ENCODE measurements around the gene COL23A1. TPM values are rescaled to one million over a fixed set of nuclear protein-coding genes. Genes with fewer than 3 reads are reported as not detected.

COL23A1 gene
- total and polyA plus RNA-seq, 2 of the 8 experiments (the other 6 are each of a cell fraction or from before 2014, with no cell fraction given), result 3.1 to 4.7 TPM

DNA sequence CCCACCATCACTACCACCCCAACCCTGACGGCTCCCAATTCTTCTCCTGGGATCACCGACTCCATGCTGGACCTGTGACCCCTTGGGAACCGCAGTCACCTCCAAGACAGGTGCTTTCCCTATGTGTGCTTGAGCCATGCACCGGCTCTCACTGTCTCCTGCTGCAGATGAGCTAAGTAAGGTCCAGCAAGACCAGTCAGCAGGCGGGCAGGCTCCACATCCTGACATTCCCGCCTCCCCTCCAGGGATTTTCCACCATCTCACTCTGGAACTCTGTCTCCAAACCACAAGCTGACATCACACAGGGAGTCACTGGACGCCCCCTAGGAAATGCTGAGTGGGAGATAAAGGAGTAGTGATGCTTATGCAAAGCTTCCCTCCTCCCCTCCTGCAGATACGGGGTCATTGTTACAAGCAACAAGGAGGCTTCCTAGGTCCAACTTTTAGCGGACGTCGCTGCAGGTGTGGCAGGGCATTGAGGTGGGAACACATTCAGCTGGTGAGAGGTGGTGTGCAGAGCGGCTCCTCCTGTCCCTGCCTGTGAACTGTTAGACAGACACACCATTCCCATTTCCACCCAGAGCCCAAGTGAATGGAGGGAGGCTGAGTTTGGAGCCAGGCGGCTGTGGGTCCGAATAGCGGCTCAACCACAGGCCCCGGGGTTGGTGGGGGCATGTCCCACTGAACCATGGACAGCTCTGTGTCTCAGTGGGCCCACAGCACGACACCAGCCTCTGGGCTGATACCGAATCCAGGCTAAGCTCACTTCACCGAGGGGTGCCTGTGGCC, 228.3 kb downstream of the COL23A1 start:
- Histone ChIP-seq H3K9me3 (ENCODE audit: insufficient read depth in 2 of 2, low read depth in 1 of 2, low read length in 1 of 2) (no peaks in the 10 kb centered on the region), H3K23ac (ENCODE audit: insufficient read length) (no peak overlapping the region), H3K18ac (ENCODE audit: extremely low read depth, low read length) (no peak overlapping the region), H3K27ac (ENCODE audit: low read depth, low read length) (no peak overlapping the region), H2BK20ac (ENCODE audit: low read length) (no peak overlapping the region), H3K27me3 (replicated peaks in 1 of 4; ENCODE audit: control insufficient read depth in 3 of 4, extremely low read depth in 1 of 4, insufficient read depth in 3 of 4, low read length in 3 of 4) (no peaks in the 10 kb centered on the region), H3K79me2 (ENCODE audit: control insufficient read depth in 1 of 2, insufficient read depth in 2 of 2, low read length in 2 of 2) (no peaks in the 10 kb centered on the region; a peak in 1 of 4 replicates), H3K36me3 (ENCODE audit: control insufficient read depth in 2 of 4, insufficient read depth in 4 of 4, low read length in 3 of 4) (no peaks in the 10 kb centered on the region), H4K5ac (ENCODE audit: insufficient read length, low read depth, low read length) (no peak overlapping the region), H4K8ac (ENCODE audit: extremely low read depth, insufficient read depth, low read length) (no peak overlapping the region), H2BK15ac (ENCODE audit: low read length) (no peak overlapping the region; the same call in 1 of the 2 replicates), H3K4me1 (replicated peaks in 1 of 4; ENCODE audit: control insufficient read depth in 3 of 4, insufficient read depth in 4 of 4, low read length in 3 of 4) (peaks cover under 1 to 22% (median 8%) of the 10 kb centered on the region in 4 experiments), H4K91ac (replicated peaks; ENCODE audit: insufficient read length, low read length) (no peak overlapping the region), H3K4ac (replicated peaks; ENCODE audit: insufficient read length, low read depth, low read length) (no peak overlapping the region), H2AK5ac (ENCODE audit: low read depth, low read length) (no peak overlapping the region), H3K79me1 (ENCODE audit: low read depth, low read length) (no peaks in the 10 kb centered on the region), H3K9ac (replicated peaks in 1 of 4; ENCODE audit: extremely low read depth in 1 of 4, low read depth in 3 of 4, low read length in 3 of 4) (no peak overlapping the region; a peak in 1 of 7 replicates), H3K14ac (ENCODE audit: insufficient read length) (no peak overlapping the region), H3K4me2 (ENCODE audit: insufficient read depth in 1 of 2, low read depth in 2 of 2, low read length in 2 of 2) (no peak overlapping the region), H3K4me3 (ENCODE audit: extremely low read depth in 1 of 4, insufficient read depth in 2 of 4, low read depth in 3 of 4, low read length in 4 of 4) (no peak overlapping the region), H2BK5ac (ENCODE audit: low read depth, low read length) (no peak overlapping the region), H2AFZ (ENCODE audit: low read length) (no peak overlapping the region), H4K20me1 (replicated peaks in 1 of 2; ENCODE audit: control insufficient read depth in 1 of 2, insufficient read depth in 2 of 2, low read length in 2 of 2) (peaks cover 0 to 9% of the 10 kb centered on the region in 2 experiments), H2BK120ac (replicated peaks; ENCODE audit: low read depth, low read length) (no peak overlapping the region), H3K23me2 (ENCODE audit: low read depth, low read length) (peaks cover 12% of the 10 kb centered on the region), H3K56ac (replicated peaks; ENCODE audit: insufficient read length, low read depth, low read length) (no peak overlapping the region), H2BK12ac (ENCODE audit: low read depth, low read length) (peak overlapping the region; percentile 50; the same call in 1 of the 2 replicates)
- FAIRE-seq (no peak), DNase-seq (ENCODE audit: low read depth in 1 of 2, low spot score in 2 of 2) (no peak)
- ChIA-PET POLR2A (ENCODE audit: partially characterized antibody) (no interaction called here), CTCF (ENCODE audit: partially characterized antibody) (interaction anchor here (0.6 to 3.4 kb wide), 4 partner anchors 100 to 294 kb away, joined by 3 to 12 read pairs (median 4); no protein-coding TSS in a partner anchor)
- TF ChIP-seq HDAC6 (IDR thresholded peaks at IDR 0.05; ENCODE audit: low read depth, low read length), result no peak
- no peak for TF ChIP-seq POU5F1 (IDR thresholded peaks at IDR 0.05; ENCODE audit: low read depth, low read length)
- no peak for TF ChIP-seq TBP (IDR thresholded peaks at IDR 0.05; ENCODE audit: low read depth, low read length)
- WGBS, 2 experiments (ENCODE audit: extremely low coverage in 1 of 2, insufficient coverage in 1 of 2, insufficient read length in 1 of 2, insufficient replicate concordance in 2 of 2, low coverage in 1 of 2, low lambda C conversion rate in 2 of 2, missing lambda C conversion rate in 1 of 2), result 87% methylated on average over 19 of the region's 19 CpGs; no CpG with 5 or more reads in 1 of the 2 experiments

All from H1 (cell line).